GM12872 (cell line): ENCODE results near the gene ACTR2.

ENCODE experiments used
- CTCF ChIP-seq: IDR thresholded peaks from 3 replicates; pipeline ENCODE4 v1.5.1; 2011; ENCODE audit warnings: low read depth, mild to moderate bottlenecking, low read length, moderate library complexity; ENCODE audit not compliant: insufficient read depth

The ACTR2 gene

DNA sequence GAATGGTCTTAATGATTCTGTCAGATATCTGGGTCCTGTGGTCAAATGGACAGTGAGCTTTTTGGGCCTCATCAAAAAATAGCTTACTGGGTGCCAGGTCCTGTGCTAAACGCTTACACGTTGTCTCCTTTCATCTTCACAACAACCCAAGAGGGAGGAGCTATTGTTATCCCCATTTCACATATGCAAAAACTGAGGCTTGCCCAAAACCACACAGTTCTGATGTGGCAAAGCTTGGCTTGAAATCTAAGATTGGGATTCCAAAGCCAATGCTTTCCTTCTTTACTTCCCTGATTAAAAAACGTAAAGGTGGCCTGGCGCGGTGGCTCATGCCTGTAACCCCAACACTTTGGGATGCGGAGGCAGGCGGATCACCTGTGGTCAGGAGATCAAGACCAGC, 69.3 kb downstream of the ACTR2 start:
- no peak for TF ChIP-seq CTCF

DNA sequence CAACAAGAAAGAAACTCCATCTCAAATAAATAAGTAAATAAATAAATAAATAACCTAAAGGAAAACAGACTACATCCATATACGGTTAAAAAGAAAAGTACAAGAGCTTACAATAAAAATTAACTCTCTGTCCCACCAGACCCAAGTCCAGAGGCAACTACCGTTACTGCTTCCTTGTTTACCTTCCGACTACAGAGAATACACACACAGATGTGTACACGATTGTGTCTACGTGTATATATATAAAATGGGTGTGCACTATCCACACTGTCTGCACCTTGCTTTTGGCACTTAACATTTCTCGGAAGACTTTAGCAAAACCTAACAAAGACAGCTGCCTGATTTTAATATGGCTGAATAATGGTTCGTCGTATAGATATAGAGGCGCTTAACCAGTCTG, 69.9 kb downstream of the ACTR2 start:
- no peak for TF ChIP-seq CTCF

DNA sequence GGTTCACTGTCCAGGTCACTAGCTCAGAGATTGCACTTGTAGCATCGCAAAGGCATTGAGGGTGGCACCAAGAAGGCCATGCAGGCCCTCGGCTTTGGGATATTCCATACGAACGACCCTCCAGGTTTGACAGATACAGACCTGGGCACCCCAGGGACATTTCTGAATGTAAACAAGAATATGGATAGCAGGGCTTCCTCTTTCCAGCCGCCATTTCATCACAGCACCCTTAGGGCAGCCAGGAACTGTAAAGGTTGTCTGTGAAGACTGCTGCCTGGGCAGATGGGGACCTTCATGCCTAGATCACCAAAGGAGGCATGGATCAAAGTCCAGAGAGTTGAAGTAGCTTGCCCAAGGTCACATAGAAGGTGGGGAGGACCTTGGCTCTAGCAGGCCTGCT, 70.5 kb downstream of the ACTR2 start:
- no peak for TF ChIP-seq CTCF

- TF ChIP-seq CTCF, result no peak
Measured at GRCh38 chr2:65299246-65299645, 71.6 kb downstream of the ACTR2 start.

DNA sequence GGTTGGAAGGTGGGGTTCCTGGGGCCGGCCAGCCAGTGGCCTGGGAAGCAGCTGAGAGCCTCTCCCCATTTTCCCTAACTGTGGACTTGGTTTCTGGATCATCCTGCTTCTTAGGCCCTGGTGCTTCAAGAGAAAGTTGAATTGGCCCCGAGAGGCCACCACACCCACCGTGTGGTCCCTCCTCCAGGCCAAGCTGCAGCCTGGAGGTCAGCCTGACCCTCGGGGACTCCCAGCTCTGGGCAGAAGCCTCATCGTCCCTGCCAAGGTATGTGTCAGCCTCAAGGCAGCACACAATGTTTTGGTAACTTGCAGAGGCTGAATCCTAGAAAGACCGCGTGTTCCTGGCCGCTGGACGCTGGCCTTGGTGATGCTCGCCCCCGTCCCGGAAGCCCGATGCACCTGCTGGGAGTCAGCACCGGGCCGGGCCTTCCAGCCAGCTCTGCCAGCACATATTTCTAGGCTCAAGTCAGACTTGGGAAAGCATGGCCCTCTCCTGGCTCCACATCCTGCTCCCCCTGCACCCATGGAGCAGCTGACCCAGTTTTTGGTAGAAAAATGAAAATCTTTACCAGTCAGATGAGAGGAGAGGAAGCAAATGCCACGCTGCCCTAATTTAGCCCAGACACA, 72.6 kb downstream of the ACTR2 start:
- TF ChIP-seq CTCF, result no peak

GRCh38 chr2:65300761-65301711, 73.4 kb downstream of the ACTR2 start:
- 0 out of 3 replicates have a peak, but pooled peaks have one; percentile 2 for TF ChIP-seq CTCF

GRCh38 chr2:65305934-65306333, 78.3 kb downstream of the ACTR2 start:
- TF ChIP-seq CTCF, result no peak
